GM12872 (cell line): ENCODE measurements around the gene TAS1R3.

Experiments
- CTCF ChIP-seq: IDR thresholded peaks from 3 replicates; pipeline ENCODE4 v1.5.1; 2011; ENCODE audit warnings: low read depth, mild to moderate bottlenecking, low read length, moderate library complexity; ENCODE audit not compliant: insufficient read depth

TAS1R3 gene

DNA sequence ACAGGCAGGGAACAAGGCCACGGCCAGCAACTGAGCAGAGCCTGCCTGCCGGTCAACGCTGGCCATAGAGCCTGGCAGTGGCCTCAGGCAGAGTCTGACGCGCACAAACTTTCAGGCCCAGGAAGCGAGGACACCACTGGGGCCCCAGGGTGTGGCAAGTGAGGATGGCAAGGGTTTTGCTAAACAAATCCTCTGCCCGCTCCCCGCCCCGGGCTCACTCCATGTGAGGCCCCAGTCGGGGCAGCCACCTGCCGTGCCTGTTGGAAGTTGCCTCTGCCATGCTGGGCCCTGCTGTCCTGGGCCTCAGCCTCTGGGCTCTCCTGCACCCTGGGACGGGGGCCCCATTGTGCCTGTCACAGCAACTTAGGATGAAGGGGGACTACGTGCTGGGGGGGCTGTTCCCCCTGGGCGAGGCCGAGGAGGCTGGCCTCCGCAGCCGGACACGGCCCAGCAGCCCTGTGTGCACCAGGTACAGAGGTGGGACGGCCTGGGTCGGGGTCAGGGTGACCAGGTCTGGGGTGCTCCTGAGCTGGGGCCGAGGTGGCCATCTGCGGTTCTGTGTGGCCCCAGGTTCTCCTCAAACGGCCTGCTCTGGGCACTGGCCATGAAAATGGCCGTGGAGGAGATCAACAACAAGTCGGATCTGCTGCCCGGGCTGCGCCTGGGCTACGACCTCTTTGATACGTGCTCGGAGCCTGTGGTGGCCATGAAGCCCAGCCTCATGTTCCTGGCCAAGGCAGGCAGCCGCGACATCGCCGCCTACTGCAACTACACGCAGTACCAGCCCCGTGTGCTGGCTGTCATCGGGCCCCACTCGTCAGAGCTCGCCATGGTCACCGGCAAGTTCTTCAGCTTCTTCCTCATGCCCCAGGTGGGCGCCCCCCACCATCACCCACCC, at the start of gene TAS1R3:
Gene TAS1R3 (plus strand): TSS at position 213 of the 898 bp plus-strand sequence. CDS start 66 bp downstream, at position 279.
- no peak for TF ChIP-seq CTCF

DNA sequence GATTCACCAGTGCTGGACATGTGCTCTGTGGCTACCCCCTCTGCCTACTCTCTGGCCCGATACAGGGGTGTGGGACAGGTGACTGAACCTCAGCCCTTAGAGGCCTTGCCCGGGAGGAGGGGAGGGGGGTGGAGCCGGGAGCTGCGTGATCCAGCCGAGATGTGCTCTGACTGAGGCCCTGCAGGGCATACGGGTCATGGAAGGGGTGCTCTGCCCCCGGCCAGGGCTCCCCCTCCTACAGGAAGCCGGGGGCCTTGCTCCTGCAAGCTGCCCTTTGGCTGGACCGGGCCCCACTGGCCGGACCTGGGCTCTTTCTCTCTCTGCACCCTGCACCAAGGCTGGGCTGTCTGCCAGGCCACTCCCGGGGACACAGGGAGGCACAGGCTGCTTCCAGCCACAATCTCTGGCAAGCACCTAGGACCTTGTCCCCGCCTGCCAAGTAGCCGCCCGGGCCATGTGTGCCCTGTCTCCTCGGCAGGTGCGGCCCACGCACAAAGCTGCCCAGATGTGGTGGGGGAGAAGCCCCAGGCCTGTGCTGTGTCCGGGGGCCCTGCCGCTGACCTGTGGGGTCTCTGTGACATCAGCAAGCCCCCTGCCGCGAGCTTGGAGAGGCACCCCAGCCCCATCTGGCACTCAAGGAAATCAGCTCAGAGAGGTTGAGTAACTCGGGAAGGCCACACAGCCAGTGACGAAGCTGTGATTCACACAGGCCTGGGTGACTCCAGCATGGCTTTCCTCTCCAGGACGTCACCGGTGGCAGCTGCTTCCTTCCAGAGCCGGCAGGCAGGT, 49.4 kb upstream of the TAS1R3 start:
- TF ChIP-seq CTCF: no peak

- TF ChIP-seq CTCF: no peak
Measured at GRCh38 chr1:1282998-1283397, 48.1 kb upstream of the TAS1R3 start.

GRCh38 chr1:1283821-1284220, 47.3 kb upstream of the TAS1R3 start:
- TF ChIP-seq CTCF: no peak

DNA sequence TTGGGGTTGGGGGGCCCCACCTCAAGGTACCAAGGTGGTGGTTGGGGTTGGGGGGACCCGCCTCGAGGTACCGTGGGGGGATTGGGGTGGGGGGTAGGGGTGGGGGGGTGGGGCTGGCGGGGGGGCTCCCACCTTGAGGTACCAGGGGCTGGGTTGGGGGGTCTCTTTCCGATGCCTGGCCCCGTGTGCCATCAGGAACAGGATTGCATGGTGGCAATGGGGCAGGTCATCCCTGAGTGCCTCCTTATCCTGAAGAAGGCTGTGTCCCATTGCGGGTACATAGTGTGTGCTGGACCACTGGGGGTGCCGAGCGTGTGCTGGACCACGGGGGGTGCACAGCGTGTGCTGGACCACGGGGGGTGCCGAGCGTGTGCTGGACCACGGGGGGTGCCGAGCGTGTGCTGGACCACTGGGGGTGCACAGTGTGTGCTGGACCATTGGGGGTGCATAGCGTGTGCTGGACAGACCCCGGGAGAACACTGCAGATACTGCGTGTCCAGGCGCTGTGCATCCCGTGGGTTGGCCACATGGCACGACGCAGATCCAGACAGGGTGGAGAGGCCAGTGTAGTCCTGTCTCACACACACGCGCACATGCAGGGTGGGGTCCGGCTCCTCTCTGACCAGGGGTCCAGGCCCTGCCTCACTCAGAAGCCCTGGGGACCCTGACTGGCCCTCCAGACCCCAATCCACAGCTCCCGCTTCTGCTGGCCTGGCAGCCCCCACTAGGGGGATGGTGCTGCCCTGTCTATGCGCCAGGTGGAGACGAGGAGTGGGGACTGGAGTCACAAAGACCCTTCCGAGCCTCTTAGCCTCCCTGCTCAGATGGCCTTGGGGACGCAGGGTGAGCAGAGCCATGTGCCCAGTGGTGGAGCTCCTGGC, 46.6 kb upstream of the TAS1R3 start:
- no peak for TF ChIP-seq CTCF

- TF ChIP-seq CTCF: no peak
Measured at GRCh38 chr1:1285102-1285571, 45.9 kb upstream of the TAS1R3 start.
